GM21515 (cell line): ENCODE results near the gene CADM2.

ENCODE experiments used
- ATAC-seq: cut with Tn5 transposase; IDR thresholded peaks from one replicate; pipeline ENCODE4 v1.9.1; 2021; ENCODE audit not compliant: unreplicated experiment

CADM2 gene

DNA sequence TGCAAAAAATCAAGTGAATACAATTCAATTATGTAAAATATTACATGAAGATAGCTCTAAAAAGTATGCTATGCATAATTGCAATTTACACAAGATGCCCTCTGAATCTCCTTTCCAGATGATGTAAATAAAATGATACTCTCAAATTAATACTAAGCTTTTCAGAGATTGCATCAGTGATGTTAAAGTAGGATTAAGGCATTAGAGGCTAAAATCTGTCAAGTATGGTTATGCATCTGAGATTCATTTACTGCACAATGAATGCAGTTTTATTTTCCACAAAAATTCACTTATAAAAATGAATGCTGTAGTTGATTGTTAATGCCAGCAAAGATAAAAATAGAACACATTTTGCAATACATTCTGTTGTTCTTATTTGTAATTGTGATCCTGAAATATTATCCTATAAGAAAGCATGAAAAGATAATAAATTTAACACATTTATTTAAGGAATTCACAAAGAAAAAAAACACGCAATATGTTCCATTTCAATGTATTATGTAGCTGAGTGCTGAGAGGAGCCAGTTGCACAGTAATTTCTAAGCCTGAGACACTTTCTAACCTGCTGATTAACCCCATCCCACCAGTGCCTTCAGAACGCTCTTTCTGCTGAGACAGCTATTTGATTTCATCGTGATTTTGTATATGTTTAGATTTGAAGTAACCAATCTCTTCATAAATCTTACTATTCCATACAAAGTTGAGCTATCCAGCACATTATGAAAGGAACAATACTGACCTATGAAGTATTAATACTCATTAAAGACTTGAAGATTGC is 224.4 kb downstream of the CADM2 start:
- no peak for ATAC-seq

DNA sequence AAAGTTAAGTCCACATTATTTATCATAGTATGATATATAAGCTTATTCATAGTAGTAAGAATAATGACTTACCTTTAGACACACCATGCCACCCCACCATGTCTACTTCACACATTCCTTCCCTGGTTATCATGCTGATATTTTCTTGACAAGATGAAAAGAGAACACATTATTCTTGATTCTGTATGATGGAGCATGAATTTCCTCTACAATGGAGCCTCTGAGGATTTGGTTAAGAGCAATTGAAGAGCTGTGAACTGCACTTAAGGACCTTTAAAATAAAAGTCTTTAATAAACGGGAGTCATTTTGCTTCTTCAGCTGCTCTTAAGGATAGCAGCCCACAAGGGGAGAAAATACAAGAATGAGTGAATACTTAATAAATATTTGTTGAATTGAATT is 226.7 kb downstream of the CADM2 start:
- no peak for ATAC-seq

DNA sequence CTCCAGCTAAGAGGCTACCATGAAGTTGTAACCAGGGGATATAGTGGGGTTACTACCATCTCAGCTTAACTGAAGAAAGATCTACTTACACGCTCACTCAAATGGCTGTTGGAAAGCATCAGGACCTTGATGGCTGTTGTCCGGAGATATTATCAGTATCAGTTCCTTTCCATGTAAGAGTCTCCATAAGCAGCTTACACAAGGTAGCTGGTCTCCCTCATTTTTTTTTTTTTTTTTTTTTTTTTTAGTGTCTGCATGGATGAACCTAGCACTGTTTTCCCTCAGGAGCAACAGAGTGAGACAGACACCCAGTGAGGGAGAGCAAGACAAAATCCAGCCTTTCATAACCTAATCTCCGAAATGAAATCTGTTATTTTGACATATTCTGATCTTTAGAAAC is 230.9 kb downstream of the CADM2 start:
- no peak for ATAC-seq

DNA sequence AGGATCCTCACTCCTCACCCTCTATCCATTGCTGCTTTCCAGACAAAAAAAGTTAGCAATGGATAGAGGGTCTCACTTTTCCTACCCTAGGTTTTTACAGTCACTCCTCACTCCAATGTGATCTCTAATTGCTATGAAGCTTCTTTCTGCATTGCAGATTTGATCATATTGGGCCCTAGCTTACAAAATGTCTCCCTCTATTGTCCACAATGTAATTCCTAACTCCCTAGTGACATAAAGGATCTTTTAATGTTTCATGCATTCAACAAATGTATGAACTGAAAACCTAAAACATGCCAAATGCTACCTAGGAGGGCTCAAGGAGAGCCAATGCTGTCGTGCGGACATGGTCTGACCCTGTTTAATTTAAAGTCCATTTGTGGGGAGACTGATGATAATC is 234.8 kb downstream of the CADM2 start:
- ATAC-seq = no peak

DNA sequence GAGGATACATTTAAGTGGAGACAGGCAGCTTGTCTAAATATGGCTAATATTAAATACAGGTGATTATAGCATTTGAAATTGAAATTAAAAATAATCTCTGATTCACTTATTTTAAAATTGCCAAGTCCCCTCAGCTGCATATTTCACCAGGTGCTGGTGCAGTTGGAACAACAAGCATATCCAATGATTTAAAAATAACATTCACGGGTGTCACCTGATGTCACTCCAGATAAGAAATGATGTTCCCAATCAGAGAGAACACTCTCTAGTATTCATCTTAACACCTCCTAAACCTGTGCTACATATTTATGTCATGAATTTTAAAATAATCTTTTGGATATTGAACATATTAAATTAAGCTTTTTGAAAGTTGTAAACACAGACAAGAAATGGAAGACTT is 249.9 kb downstream of the CADM2 start:
- no peak for ATAC-seq

DNA sequence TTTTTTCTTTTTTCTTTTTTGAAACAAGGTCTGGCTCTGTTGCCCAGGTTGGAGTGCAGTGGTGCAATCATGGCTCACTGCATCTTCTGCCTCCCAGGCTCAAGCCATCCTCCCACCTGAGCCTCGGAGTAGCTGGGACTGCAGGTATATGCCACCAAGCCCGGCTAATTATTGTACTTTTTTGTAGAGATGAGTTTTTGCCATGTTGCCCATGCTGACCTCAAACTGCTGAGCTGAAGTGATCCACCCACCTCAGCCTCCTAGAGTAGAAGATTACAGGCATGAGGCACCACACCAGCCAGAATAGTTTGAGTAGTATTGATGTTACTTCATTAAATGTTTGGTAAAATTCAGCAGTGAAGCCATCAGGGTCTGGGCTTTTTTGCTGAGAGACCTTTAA is 251.8 kb downstream of the CADM2 start:
- ATAC-seq = no peak

DNA sequence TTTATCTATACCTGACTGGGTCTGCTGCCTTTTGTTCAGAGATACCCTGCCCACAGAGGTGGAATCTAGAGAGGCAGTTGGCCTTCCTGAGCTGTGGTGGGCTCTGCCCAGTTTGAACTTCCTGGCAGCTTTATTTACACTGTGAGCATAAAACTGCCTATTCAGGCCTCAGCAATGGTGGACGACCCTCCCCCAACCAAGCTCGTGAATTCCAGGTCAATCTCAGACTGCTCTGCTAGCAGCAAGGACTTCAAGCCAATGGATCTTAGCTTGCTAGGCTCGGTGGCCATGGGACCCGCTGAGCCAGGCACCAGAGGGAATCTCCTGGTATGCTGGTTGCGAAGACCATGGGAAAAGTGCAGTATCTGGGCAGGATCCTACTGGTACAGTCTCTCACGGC is 270.2 kb downstream of the CADM2 start:
- ATAC-seq = no peak

DNA sequence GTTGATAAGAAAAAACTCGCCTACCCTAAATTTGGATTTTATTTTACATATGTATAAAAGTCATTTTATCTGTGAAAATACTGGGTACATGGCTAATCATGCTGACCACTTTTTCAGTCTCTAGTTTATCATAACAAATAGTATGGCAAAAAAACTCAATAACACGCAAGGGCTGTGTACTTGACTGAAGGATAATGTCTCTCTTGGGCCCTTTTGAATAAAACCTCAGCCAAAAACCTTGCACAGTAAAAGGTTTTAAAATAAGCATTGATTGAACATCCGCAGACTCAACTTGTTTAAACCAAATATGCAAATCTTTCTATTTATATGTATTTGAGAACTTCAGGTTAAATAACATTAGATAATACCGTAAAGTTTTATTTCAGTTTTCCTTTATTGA is 285.3 kb downstream of the CADM2 start:
- no peak for ATAC-seq

DNA sequence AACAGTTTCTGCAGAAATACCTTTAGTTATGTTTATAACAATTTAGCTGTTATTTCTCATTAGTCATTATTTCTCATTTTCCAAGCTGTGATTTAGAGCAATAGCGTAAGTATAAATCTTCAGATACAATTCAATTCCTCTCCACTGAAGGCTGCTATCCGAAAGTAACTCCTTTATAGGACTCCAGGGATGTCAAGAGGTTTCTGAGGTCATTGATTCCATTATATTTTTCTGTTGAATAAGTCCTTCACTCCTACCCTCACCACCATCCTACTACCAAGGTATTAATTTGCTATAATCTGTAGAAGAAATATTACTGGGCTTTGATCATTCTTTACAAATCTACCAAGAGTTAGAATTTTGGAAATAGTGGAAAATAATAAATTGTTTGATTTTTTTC is 285.7 kb downstream of the CADM2 start:
- ATAC-seq = no peak

DNA sequence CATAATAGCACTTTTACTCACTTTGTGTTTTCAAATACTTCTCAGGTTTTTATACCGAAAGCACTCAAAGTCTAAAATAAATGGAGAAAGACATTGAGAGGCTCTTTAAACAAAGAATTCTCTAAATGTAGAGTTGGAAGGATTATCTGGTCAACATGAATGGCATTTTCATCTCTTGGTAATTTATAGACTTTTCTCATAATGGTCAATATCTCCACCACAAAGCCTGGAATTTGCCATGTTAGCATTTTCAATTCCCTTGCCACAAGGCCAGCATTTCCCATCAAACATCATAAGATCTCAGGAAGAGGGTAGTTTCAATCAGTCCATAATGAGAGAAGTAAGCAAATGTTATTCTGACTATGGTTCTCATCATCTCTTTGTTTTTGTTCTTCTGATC is 293.0 kb downstream of the CADM2 start:
- ATAC-seq = no peak

DNA sequence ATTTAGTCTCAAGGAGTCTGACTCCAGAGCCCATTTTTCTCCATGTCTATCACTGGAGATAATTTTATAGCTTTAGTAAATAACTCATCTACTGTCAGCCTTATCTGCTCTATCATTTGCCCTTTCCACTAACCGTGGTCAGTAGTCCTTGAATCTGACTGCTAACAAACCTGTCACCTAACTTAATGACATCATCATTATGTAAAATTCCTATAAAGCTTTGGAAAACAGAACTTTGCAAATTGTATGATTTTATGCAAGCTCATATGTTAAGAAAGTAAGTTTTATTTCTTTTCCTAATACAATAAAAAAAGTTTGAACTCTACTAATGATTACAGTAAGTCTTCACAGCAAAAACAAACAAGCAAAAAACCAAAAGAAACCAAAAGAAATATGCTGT is 293.9 kb downstream of the CADM2 start:
- no peak for ATAC-seq

DNA sequence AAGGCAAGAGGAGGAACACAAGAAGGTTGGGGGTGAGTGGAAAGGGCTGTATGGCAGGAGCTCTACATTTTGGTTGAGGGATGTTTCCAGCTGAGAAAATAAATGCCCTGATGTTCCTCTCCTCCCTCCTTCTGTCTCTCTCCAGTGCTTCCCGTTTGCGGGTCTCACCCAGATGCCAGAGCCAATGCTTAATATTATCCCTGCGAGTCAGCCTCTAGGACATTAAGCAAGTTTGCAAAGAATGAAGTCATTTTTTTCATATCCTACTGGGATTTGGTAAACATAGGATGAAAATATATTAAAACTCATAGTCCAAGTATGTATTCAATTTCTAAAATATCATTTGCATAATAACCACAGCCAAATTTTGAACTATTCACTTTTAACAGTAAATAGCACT is 295.9 kb downstream of the CADM2 start:
- no peak for ATAC-seq

DNA sequence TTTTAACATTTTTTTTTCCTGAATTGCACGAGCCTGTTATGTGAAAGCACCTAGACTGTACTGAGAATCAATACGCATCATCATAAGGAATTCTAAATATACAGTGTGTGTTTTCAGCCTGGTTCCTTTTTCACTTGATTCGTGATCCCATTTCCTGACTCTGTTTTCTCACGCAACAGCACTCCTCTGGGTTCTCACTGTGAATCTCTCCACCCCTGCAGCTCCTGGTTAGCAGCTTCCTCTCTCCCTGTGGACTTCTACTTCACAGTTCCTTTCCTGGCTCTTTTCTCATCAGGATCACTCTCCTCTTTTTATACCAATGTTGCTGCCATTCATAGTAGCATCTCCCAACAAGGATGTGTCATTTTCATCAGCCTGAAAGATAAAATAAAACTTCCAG is 297.2 kb downstream of the CADM2 start:
- no peak for ATAC-seq

DNA sequence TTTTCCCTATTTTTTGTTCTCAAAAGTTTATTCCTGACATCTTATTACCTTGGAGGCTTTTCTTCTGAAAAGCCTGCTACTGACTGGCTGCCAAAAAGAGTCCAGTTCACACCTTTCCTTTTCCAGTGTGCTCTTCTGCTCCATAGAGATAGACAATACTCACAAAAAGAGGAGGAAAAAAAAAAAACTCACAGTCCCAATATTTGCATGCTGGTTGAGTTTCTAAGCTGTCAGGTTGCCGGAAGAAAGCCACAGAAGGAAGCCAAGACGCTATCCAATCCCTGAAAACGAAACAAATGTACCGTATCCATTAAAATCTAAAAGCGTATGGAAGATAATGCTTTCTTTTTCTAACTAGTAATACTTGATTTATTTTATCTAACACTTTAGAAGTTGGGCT is 299.5 kb downstream of the CADM2 start:
- no peak for ATAC-seq

DNA sequence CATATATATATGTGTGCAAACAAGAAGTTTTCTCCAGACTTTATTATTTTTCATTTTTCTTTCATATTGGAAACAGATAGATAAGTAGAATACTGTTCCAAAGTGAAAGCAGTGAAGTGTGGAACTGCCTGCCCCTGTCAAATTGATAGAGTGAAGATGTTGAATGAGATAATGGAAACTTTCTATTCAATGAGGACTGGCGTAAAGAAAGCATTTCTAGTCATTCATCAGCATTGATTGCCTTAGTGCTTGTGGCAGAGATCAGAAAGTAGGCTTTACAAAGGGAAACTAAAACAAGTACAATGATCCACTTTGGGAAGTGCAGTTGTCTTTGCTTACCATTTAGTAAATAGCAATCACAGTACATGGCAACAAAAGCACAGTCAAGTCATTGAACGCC is 300.0 kb downstream of the CADM2 start:
- ATAC-seq = no peak

DNA sequence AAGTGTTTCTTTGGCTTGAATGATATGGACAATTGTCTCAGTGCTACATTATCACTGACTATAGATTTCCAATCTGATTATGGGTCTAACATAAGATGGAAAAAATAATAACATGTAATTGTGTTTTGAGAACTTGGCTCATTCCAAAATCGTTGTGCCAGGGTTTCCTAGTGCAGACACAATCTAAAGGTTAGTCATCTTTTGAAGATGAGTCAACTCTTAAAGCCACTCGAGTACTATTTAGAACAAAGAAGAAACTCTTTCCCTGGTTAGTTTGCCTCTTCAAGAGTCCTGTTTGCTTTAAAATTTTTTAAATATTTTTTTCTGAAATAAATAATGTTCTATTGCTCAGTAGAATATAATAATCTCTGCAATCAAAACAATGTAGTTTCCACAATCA is 301.0 kb downstream of the CADM2 start:
- ATAC-seq = no peak

DNA sequence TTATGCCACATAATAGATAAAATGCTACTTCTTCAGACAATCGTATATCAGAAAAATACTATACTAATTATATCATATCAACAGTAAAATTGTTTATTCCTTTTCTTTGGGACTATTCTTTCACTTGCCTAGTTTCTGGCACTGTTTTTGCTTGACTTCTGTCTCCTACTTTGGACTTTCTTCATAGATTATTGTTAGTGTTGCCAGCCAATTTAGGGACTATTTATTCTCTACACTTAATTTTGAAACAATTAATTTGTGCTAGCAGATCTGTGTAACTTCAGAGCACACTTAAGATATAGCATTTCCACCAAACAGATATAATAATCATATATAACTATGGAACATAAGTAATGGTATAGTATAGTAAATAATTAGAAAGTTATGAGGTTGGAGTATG is 305.6 kb downstream of the CADM2 start:
- no peak for ATAC-seq

DNA sequence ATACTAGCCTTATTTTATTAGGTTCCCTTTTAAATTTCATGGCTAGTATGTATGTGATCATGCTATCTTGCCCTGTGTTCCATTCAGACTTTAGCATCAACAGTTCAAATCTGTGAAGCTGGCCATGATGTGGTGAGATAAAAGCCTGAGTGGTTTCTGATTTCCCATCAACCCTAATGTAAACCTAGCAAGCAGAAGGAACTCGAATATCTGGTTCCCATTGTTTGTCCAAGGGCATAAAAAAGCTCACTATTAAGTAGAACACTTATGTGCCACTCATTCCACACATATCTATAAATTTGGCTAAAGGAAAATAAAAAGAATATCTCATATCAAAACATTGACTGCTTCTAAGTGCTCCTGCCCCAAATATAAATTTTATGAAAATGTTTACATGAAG is 311.7 kb downstream of the CADM2 start:
- no peak for ATAC-seq

DNA sequence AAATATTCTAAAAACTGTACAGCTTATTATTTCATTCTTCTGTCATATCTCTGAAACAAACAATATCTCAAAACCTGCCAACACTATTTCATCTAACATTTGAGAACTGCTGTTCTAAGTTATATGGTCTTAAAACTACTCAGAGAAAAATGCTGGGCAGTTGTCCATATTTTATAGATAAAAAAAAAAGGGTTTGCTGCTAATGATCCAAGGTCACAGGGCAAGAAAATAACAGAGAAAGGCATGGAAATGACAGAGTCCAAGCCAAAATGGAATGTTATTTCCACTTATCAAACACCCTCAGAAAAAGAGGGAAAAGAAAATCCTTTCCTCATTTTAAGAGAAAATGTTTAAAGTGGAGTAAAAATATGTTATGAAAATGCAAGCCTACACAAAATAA is 313.1 kb downstream of the CADM2 start:
- no peak for ATAC-seq

DNA sequence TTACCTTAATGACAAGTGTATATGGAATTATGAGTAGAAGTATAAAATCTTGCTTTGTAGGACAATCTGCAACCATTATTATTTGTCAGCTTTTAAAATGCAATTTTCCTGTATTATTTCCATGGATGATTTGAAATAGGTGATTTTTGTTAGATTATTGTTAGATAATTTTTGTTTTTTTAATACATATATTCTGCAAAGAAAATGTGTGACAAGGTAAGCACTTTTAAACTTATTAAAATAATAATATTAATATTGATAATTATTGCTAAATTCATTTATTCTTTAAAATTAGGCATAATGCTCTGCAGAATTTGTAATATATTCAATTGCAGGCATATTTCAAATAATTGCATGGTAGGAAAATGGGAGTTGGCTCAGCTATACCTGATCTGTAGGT is 329.5 kb downstream of the CADM2 start:
- no peak for ATAC-seq

DNA sequence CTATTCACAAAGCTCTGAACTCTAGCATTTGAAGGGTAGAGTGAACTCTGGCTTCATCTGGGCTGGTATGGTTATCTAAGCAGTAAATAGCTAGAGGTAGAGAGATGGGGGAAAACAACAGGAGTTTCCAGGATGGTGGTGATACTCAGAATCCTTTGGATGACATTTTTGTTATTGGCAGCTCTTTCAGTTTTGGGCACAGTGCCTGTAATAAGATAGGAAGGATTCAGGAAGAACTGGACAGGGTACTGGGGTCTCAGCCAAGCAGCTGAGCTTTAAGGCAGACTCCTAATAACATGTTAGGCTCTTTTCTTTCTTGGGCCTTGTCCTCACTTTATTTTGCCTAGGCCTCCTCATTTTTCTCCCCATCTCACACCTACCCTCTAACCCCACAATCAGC is 338.5 kb downstream of the CADM2 start:
- no peak for ATAC-seq

DNA sequence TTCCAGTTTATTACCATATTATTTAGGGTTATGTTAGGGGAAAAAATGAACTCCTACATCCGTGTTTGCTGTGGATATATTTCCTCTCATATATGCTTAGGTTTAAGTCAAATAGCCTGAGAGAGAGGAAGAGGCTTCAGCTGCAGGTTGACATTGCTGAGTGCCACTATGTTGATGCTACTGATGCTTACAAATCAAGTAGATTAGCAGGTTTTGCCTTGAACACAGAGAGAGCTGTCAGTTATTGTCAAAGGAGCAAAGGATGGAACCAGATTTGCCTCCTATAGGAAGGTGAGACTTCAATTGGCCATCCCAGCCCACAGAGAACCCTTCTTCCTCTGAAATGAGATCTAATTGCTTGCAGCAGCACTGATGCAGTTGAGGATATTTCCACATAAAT is 339.2 kb downstream of the CADM2 start:
- ATAC-seq = no peak

DNA sequence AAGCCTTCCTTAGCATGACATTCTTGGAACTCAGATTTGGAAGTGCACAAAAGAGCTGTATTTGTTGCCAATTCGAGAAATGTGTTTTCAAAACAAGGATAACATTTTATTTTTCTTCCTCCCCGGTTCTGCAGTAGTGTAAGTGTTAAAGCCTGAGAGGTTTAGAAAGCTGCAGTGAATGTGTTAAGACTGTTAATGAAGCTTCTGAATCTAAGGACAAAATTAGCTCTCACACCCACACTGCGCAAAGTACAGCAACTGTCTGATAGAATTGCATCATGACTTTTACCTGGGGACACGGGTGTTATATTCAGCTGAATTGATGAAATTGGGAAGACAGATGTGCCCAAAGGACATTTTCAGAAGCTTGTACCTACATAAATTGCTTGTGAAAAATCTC is 344.4 kb downstream of the CADM2 start:
- ATAC-seq = no peak
